ENCODE measurements around the gene NCOR2. TPM values are rescaled to one million over a fixed set of nuclear protein-coding genes. Genes with fewer than 3 reads are reported as not detected.

The NCOR2 gene
- total RNA-seq = 316 to 336 TPM (median 331 TPM) in 3 replicates

- H3K4me3 Mint-ChIP-seq = peak within 1 kb of the TSS; percentile 84
- TF ChIP-seq, protein P1, sequence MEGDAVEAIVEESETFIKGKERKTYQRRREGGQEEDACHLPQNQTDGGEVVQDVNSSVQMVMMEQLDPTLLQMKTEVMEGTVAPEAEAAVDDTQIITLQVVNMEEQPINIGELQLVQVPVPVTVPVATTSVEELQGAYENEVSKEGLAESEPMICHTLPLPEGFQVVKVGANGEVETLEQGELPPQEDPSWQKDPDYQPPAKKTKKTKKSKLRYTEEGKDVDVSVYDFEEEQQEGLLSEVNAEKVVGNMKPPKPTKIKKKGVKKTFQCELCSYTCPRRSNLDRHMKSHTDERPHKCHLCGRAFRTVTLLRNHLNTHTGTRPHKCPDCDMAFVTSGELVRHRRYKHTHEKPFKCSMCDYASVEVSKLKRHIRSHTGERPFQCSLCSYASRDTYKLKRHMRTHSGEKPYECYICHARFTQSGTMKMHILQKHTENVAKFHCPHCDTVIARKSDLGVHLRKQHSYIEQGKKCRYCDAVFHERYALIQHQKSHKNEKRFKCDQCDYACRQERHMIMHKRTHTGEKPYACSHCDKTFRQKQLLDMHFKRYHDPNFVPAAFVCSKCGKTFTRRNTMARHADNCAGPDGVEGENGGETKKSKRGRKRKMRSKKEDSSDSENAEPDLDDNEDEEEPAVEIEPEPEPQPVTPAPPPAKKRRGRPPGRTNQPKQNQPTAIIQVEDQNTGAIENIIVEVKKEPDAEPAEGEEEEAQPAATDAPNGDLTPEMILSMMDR (IDR thresholded peaks at IDR 0.05; ENCODE audit: unreplicated experiment) = no peak
- H3K4me1 Mint-ChIP-seq = peaks cover 34% of the 10 kb centered on the region
- no peaks in the 10 kb centered on the region for H3K27me3 Mint-ChIP-seq (ENCODE audit: low read depth)
- H3K36me3 Mint-ChIP-seq = no peaks in the 10 kb centered on the region
- peak within 1 kb of the TSS; percentile 98 for H3K27ac Mint-ChIP-seq
- DNase-seq (ENCODE audit: low spot score in 2 of 2, unreplicated experiment in 2 of 2) = peak in 1 of 2 experiments; percentile 66
- H3K9me3 Mint-ChIP-seq = no peaks in the 10 kb centered on the region
Measured at GRCh38 chr12:124566997-124567672, at the start of gene NCOR2. Gene NCOR2 (minus strand): TSS chr12:124567612. CDS start chr12:124495251, 72,361 bp downstream.

DNA sequence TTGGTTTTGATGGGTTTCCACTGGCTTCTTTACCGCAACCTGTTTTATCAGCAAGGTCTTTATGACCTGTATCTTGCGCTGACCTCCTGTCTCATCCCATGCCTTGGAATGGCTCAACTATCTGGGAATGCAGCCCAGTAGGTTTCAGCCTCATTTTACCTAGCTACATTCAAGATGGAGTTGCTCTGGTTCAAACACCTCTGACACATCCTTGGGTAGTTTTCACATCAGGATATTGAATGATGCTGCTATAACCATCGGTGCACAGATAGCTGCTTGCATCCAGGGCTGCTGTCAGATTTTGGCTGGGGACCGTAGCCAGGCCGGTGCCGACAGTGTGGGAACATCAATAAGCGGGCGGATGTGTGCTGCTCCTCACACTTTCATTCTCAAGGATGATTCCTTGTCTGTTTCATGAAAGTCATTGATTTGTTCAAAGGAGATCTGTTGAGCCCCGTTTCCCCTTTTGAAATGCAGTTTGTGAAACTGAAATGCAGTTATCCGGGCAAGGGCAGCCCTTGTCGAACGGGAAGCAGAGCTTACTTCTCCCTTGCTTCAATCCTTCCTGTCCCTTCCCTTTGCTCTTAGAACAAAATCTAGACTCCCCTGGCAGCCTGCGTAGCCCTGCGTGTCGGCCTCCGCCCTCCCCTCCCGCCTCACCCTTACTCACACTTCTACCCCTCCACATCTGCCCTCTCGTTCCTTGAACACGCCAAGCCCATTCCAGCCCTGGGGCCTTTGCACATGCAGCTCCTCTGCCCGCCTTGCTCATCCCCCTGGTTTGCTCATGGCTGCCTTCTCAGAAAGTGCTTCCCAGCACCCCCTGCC lies 49.2 kb upstream of the NCOR2 start:
- Mint-ChIP-seq H3K36me3 (no peaks in the 10 kb centered on the region), H3K9me3 (peaks cover 5% of the 10 kb centered on the region), H3K27me3 (ENCODE audit: low read depth) (no peaks in the 10 kb centered on the region), H3K27ac (no peak overlapping the region), H3K4me1 (peaks cover 23% of the 10 kb centered on the region), H3K4me3 (no peak overlapping the region)
- DNase-seq (ENCODE audit: low spot score in 2 of 2, unreplicated experiment in 2 of 2) = no peak
- TF ChIP-seq, protein P1 (IDR thresholded peaks at IDR 0.05; ENCODE audit: unreplicated experiment) = no peak

DNA sequence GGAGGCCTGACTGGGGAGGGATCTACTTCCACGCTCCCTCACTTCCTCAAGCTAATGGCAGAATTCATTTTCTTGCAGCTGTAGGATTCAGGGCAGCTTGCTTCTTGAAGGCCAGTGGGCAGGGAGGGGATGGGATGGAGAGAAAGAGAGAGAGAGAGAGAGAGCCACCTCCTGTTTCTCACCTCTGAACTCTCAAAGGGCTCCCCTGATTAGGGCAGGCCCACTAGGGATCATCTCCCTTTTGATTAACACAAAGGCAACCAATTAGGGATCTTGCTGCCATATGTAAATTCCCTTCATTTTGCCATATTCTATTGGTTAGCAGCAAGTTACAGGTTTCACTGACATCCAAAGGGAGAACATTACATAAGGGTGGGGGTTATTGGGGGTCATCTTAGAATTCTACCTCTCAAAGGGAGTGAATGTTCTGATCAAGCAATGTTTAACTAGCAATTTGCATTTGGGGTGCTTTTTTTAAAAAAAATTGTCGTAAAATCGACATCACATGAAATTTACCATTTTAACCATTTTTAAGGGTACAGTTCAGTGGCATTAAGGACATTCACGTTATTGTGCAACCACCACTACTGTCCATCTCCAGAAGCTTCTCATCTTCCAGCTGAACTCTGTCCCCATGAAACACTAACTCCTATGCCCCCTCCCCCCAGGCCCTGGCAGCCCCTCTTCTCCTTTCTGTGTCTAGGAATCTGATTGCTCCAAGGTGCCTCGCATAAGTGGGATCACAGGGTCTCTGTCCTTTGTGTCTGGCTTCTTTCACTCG lies 47.3 kb upstream of the NCOR2 start:
- H3K36me3 Mint-ChIP-seq = no peaks in the 10 kb centered on the region
- peaks cover 15% of the 10 kb centered on the region for H3K4me1 Mint-ChIP-seq
- H3K9me3 Mint-ChIP-seq = peaks cover 5% of the 10 kb centered on the region
- H3K27me3 Mint-ChIP-seq (ENCODE audit: low read depth) = no peaks in the 10 kb centered on the region
- no peak for DNase-seq (ENCODE audit: low spot score in 2 of 2, unreplicated experiment in 2 of 2)
- H3K4me3 Mint-ChIP-seq = no peak overlapping the region
- H3K27ac Mint-ChIP-seq = no peak overlapping the region
- TF ChIP-seq, protein P1 (IDR thresholded peaks at IDR 0.05; ENCODE audit: unreplicated experiment) = no peak

DNA sequence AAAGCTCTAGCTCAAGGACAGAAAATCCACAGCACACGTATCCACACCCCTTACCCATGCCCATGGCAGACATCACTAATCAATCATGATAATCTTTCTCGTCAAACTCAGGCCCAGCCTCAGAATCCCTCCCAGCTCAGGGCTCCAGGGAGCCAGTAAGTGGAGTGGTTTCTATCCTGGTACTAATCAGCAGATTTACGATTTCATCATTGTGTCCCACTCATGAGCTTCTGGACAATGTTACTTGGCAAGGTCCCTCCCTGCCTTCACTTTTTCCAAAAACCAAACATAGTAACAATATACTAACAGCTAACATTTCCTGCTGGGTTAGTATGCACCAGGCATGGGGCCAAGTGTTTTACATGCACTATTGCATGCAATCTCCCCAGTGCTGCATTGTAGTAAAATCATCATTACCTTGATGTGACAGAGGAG lies 45.8 kb upstream of the NCOR2 start:
- H3K4me1 Mint-ChIP-seq = peaks cover 30% of the 10 kb centered on the region
- no peaks in the 10 kb centered on the region for H3K27me3 Mint-ChIP-seq (ENCODE audit: low read depth)
- DNase-seq (ENCODE audit: low spot score in 2 of 2, unreplicated experiment in 2 of 2) = no peak
- H3K36me3 Mint-ChIP-seq = no peaks in the 10 kb centered on the region
- H3K27ac Mint-ChIP-seq = peak overlapping the region; percentile 89
- TF ChIP-seq, protein P1 (IDR thresholded peaks at IDR 0.05; ENCODE audit: unreplicated experiment) = no peak
- no peaks in the 10 kb centered on the region for H3K9me3 Mint-ChIP-seq
- no peak overlapping the region for H3K4me3 Mint-ChIP-seq

GRCh38 chr12:124612410-124612680 lies 44.9 kb upstream of the NCOR2 start:
- peaks cover 38% of the 10 kb centered on the region for H3K4me1 Mint-ChIP-seq
- H3K27me3 Mint-ChIP-seq (ENCODE audit: low read depth) = no peaks in the 10 kb centered on the region
- H3K36me3 Mint-ChIP-seq = no peaks in the 10 kb centered on the region
- no peaks in the 10 kb centered on the region for H3K9me3 Mint-ChIP-seq
- no peak overlapping the region for H3K27ac Mint-ChIP-seq
- TF ChIP-seq, protein P1 (IDR thresholded peaks at IDR 0.05; ENCODE audit: unreplicated experiment) = no peak
- no peak overlapping the region for H3K4me3 Mint-ChIP-seq
- no peak for DNase-seq (ENCODE audit: low spot score in 2 of 2, unreplicated experiment in 2 of 2)
